ENCODE results near the gene APOBEC3A. TPM values are rescaled to one million over a fixed set of nuclear protein-coding genes. Genes with fewer than 3 reads are reported as not detected.

APOBEC3A gene
- total RNA-seq, 4 donors from 2014 or later = 3.3 TPM; not detected in 3

DNA sequence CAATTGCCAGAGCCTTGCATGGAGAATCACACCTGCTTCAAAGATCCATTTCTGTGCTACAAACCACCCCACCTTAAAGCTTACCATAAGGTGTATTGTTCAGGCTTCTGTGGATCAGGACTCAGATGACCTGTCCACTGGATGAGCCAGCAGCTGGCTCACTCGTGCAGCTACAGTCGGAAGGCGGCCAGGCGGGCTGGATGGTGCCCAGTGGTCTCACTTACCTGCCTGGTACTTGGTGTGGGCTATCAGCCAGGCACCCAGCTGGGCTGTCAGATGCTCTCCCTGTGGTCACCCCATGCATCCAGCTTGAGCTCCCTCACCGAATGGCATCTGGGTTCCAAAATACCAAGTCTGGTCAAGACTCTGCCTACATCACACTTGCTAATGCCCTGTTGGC lies 13.8 kb downstream of the APOBEC3A start:
- H3K27ac ChIP-seq = no peak overlapping the region
- H3K4me3 ChIP-seq = no peak overlapping the region
- no peak for TF ChIP-seq POLR2A (IDR thresholded peaks at IDR 0.05)
- TF ChIP-seq EP300 (IDR thresholded peaks at IDR 0.05) = no peak
- TF ChIP-seq, protein P1, sequence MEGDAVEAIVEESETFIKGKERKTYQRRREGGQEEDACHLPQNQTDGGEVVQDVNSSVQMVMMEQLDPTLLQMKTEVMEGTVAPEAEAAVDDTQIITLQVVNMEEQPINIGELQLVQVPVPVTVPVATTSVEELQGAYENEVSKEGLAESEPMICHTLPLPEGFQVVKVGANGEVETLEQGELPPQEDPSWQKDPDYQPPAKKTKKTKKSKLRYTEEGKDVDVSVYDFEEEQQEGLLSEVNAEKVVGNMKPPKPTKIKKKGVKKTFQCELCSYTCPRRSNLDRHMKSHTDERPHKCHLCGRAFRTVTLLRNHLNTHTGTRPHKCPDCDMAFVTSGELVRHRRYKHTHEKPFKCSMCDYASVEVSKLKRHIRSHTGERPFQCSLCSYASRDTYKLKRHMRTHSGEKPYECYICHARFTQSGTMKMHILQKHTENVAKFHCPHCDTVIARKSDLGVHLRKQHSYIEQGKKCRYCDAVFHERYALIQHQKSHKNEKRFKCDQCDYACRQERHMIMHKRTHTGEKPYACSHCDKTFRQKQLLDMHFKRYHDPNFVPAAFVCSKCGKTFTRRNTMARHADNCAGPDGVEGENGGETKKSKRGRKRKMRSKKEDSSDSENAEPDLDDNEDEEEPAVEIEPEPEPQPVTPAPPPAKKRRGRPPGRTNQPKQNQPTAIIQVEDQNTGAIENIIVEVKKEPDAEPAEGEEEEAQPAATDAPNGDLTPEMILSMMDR (IDR thresholded peaks at IDR 0.05) = no peak
- no peak for DNase-seq (ENCODE audit: low spot score in 2 of 2)
- no peaks in the 10 kb centered on the region for H3K36me3 ChIP-seq
- no peaks in the 10 kb centered on the region for H3K27me3 ChIP-seq
- no peaks in the 10 kb centered on the region for H3K4me1 ChIP-seq
- whole genome bisulfite sequencing, 2 donors = 76 to 100% methylated on average over 3 to 5 of the region's 5 CpGs
- H3K9me3 ChIP-seq = no peaks in the 10 kb centered on the region

DNA sequence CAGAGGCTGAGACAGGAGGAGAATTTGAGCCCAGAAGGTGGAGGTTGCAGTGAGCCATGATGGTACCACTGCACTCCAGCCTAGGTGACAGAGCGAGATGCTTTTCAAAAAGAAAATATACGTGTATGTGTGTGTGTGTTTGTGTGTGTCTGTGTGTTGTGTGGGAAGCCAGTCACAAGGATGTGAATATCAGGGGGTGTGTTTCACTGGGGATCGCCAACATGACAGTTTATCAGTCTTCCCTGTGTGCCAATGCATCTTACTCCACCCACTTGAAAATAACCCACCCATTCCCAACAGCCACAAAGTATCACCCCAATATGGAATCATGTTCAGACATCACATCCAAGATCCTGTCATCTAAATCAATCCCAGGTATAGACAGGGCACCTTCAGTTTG lies 14.4 kb downstream of the APOBEC3A start:
- TF ChIP-seq POLR2A (IDR thresholded peaks at IDR 0.05) (no peak), EP300 (IDR thresholded peaks at IDR 0.05) (no peak)
- TF ChIP-seq, protein P1 (IDR thresholded peaks at IDR 0.05) = no peak
- H3K9me3 ChIP-seq = no peaks in the 10 kb centered on the region

DNA sequence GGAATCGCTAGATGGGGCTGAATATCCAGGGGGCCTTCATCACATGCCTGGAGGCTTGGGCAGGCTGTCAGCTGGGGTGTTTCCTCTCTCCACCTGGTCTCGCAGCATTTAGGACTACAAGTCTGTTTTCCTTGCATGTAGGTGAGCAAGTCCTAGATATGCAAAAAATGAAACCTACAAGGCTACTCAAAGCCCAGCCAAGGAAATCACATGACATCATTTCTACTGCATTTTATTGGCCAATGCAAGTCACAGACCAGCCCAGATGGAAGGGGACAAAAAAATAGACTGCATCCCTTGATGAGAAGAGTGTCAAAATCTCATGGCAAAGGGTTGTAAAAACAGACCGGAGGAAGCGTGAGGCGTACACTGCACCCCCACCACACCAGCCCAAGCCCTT lies 15.1 kb downstream of the APOBEC3A start:
- Histone ChIP-seq H3K4me3 (no peak overlapping the region), H3K36me3 (no peaks in the 10 kb centered on the region), H3K27ac (no peak overlapping the region), H3K4me1 (no peaks in the 10 kb centered on the region), H3K9me3 (no peaks in the 10 kb centered on the region), H3K27me3 (no peaks in the 10 kb centered on the region)
- TF ChIP-seq, protein P1 (IDR thresholded peaks at IDR 0.05) = no peak
- no peak for TF ChIP-seq POLR2A (IDR thresholded peaks at IDR 0.05)
- no peak for TF ChIP-seq EP300 (IDR thresholded peaks at IDR 0.05)
- WGBS, 2 donors = 80 to 84% methylated on average over 5 of the region's 5 CpGs
- no peak for DNase-seq (ENCODE audit: low spot score in 2 of 2)

More for the DNA sequence above, 14.4 kb downstream of the APOBEC3A start:
- no peak for DNase-seq (ENCODE audit: low spot score in 2 of 2)
- no peak overlapping the region for H3K4me3 ChIP-seq
- H3K4me1 ChIP-seq = no peaks in the 10 kb centered on the region
- no peaks in the 10 kb centered on the region for H3K36me3 ChIP-seq
- WGBS, 2 donors = 79 to 84% methylated on average over 3 of the region's 3 CpGs
- H3K27me3 ChIP-seq = no peaks in the 10 kb centered on the region
- H3K27ac ChIP-seq = no peak overlapping the region

DNA sequence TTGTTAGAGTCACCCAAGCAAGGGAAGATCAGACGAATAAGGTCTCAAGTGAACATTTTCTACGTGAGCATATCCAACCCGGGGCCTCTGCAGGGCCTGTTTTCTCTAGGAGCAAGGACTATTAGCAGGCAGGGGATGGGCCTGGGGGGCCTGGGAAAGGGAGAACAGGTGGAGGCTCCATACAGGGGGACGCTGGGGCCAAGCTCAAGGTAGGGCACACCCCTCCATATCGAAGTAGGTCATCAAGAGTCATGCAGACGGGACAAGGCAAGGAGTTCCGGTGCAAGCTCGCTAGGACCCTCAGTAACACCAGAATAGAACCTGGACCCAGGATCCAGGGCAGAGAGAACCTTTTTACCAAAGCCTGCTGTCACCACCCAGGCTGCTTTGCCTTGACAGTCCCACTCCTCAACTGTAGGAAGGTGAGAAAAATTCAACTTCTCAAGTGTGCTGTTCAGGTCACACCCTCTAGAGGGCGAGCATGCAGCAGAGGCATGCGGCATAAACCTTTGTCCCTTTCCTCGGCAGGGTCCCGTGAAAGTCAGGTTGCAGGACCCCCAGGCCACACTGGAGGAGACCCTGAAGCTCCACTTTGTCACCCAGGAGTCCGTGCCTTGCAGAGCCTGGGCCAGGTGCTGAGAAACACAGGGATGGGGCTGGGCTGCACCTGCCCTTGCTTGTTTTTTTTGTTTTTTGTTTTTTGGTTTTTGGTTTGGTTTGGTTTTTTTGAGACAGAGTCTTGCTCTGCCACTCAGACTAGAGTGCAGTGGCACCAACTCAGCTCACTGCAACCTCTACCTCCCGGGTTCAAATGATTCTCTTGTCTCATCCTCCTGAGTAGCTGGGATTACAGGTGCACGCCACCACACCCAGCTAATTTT lies 16.1 kb downstream of the APOBEC3A start:
- peak in 1 of 2 donors; percentile 40 for DNase-seq (ENCODE audit: low spot score in 2 of 2)
- Histone ChIP-seq H3K4me1 (no peaks in the 10 kb centered on the region), H3K27me3 (no peaks in the 10 kb centered on the region), H3K27ac (no peak overlapping the region), H3K9me3 (no peaks in the 10 kb centered on the region), H3K4me3 (no peak overlapping the region), H3K36me3 (no peaks in the 10 kb centered on the region)
- TF ChIP-seq POLR2A (IDR thresholded peaks at IDR 0.05) (no peak), EP300 (IDR thresholded peaks at IDR 0.05) (no peak)
- TF ChIP-seq, protein P1 (IDR thresholded peaks at IDR 0.05) = peak in 3 of 5 experiments; percentile 68 to 87 (median 83)
- WGBS, 2 donors = 44 to 49% methylated on average over 15 of the region's 15 CpGs

DNA sequence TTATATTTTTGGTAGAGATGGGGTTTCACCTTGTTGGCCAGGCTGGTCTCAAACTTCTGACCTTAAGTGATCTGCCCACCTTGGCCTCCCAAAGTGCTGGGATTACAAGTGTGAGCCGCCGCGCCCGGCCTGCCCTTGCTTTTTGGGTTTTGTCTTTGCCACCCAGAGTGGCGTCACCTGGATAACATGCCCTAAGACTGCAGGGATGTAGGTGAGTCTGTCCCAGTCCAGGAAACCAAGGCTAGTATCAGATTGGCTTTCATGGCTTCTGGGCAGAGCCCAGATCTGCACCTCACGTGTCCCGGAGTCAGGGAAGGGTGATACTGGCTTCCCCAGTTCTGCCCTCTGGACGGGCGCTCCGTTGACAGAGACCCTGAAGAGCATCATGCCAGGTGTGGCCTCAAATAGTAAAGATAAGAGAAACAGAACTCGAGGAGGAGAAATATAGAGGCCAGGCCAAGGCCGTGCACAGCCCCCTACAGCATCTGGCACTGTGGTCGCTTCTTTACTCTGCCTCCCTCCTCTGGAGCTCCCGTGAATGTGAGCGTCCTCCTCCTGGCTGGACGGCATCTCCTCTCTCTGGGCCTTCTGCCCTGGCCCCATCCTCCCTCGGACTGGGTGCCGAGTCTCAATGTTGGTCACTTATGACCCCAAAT lies 16.9 kb downstream of the APOBEC3A start:
- Histone ChIP-seq H3K4me3 (no peak overlapping the region), H3K36me3 (no peaks in the 10 kb centered on the region), H3K4me1 (no peaks in the 10 kb centered on the region), H3K27me3 (no peaks in the 10 kb centered on the region), H3K27ac (no peak overlapping the region), H3K9me3 (no peaks in the 10 kb centered on the region)
- no peak for DNase-seq (ENCODE audit: low spot score in 2 of 2)
- no peak for TF ChIP-seq EP300 (IDR thresholded peaks at IDR 0.05)
- no peak for TF ChIP-seq POLR2A (IDR thresholded peaks at IDR 0.05)
- TF ChIP-seq, protein P1 (IDR thresholded peaks at IDR 0.05) = no peak
- WGBS, 2 donors = 83 to 88% methylated on average over 18 of the region's 18 CpGs
